Breast epithelium (tissue), 4 donors: ENCODE measurements around the gene SEBOX. TPM values are rescaled to one million over a fixed set of nuclear protein-coding genes. Genes with fewer than 3 reads are reported as not detected.

Experiments
- DNase-seq, 2 donors: peaks; one replicate each; pipeline ENCODE4 v3.0.0-alpha.2; 2019; ENCODE audit warnings: low spot score in 2 of 2
- H3K27ac ChIP-seq, 2 donors: fragments of 200-600 bp; sonication (generic) in 1 of 2; one replicate each; pipeline ENCODE4 v1.5.1; 2016 to 2019; ENCODE audit warnings: mild to moderate bottlenecking in 1 of 2
- H3K27me3 ChIP-seq, 2 donors: fragments of 200-600 bp; sonication (generic) in 1 of 2; one replicate each; pipeline versions ENCODE4 v1.5.1 to v1.6.0; 2017 to 2019; ENCODE audit warnings: control low read depth in 1 of 2, mild to moderate bottlenecking in 1 of 2
- H3K36me3 ChIP-seq: fragments of 200-600 bp; one replicate; pipeline ENCODE4 v1.5.1; 2019
- H3K4me1 ChIP-seq, 2 donors: fragments of 200-600 bp; sonication (generic); one replicate each; pipeline ENCODE4 v1.5.1; 2016 to 2019; ENCODE audit warnings: control low read depth in 1 of 2
- H3K4me3 ChIP-seq, 3 donors: fragments of 200-600 bp; sonication (generic); 1 replicate in 2 of 3; 2 replicates in 1 of 3; pipeline ENCODE4 v1.5.1; 2016 to 2019; ENCODE audit warnings: mild to moderate bottlenecking in 3 of 3, moderate library complexity in 2 of 3
- H3K9me3 ChIP-seq, 2 donors: fragments of 200-600 bp; sonication (generic) in 1 of 2; one replicate each; pipeline ENCODE4 v1.5.1; 2016 to 2019; ENCODE audit warnings: control low read depth in 1 of 2
- POLR2A ChIP-seq: fragments of 450-650 bp; IDR thresholded peaks from one replicate; pipeline ENCODE4 v1.6.1; 2016; ENCODE audit warnings: antibody characterized with exemption, mild to moderate bottlenecking, moderate library complexity
- POLR2AphosphoS5 ChIP-seq, 3 donors: sonication (generic); formaldehyde crosslinking; IDR thresholded peaks; one replicate each; pipeline ENCODE4 v1.6.1; 2017; ENCODE audit warnings: antibody characterized with exemption in 3 of 3
- intact Hi-C: fragments of 100-400 bp; cut with DNase I; formaldehyde crosslinking; loops from one replicate; pipeline ENCODE4 v1.15.1; 2023; ENCODE audit warnings: low total_unique reads
- total RNA-seq, 3 donors: library from RNA; depleted of rRNA; stranded (reverse); fragments of >200 nt; gene quantifications; one replicate each; pipeline ENCODE4 v1.1.0, GENCODE V29; 2016
- TF ChIP-seq, protein P1 (sequence below), 3 donors: fragments of 450-650 bp; IDR thresholded peaks; one replicate each; pipeline ENCODE4 v1.5.1; 2016 to 2017; ENCODE audit warnings: antibody characterized with exemption in 3 of 3, mild to moderate bottlenecking in 3 of 3, moderate library complexity in 3 of 3

The SEBOX gene
- total RNA-seq, 3 donors from 2014 or later, result not detected

DNA sequence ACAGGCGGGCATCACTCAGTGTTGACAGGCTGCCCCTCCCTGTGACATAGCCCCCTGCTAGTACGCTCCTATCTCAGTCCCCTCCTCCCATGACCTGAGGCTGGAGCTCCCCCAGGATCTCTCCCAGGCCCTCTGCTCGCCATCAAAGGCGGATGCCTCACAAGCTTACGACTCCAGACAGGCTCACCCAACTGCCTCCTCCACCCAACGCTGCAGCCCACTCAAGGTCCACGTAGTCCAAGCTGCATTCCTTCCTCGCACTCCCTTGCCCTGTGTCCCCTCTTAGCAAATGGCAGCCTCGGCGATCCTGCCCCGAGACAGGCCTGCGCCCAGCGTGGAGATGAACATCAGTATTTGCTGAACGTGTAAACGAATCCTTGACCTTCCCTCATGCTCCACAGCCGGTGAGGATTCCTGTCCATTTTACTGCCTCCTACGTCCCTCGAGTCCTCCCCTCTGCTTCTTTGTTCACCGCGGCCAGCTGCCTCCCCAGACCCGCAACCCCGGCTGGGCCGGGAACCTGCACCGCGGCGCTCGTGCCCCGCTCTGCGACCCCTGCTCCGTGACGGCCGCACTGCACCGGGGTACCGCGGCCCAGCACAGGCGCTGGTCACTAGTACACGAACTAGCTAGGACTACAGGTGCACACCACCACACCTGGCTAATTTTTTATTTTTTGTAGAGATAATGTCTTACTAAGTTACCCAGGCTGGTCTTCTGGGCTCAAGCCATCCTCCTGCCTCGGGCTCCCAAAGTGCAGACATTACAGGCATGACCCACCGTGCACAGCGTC, 46.8 kb downstream of the SEBOX start:
- Histone ChIP-seq H3K27me3 (no peaks in the 10 kb centered on the region), H3K9me3 (no peaks in the 10 kb centered on the region), H3K36me3 (no peaks in the 10 kb centered on the region), H3K4me1 (no peaks in the 10 kb centered on the region), H3K27ac (peak overlapping the region; percentile 65 to 71), H3K4me3 (peak overlapping the region; percentile 54 to 86 (median 69))
- no peak for DNase-seq
- intact Hi-C loops, result no loop called here
- TF ChIP-seq, protein P1, sequence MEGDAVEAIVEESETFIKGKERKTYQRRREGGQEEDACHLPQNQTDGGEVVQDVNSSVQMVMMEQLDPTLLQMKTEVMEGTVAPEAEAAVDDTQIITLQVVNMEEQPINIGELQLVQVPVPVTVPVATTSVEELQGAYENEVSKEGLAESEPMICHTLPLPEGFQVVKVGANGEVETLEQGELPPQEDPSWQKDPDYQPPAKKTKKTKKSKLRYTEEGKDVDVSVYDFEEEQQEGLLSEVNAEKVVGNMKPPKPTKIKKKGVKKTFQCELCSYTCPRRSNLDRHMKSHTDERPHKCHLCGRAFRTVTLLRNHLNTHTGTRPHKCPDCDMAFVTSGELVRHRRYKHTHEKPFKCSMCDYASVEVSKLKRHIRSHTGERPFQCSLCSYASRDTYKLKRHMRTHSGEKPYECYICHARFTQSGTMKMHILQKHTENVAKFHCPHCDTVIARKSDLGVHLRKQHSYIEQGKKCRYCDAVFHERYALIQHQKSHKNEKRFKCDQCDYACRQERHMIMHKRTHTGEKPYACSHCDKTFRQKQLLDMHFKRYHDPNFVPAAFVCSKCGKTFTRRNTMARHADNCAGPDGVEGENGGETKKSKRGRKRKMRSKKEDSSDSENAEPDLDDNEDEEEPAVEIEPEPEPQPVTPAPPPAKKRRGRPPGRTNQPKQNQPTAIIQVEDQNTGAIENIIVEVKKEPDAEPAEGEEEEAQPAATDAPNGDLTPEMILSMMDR (IDR thresholded peaks at IDR 0.05), result no peak
- TF ChIP-seq POLR2AphosphoS5 (IDR thresholded peaks at IDR 0.05) (no peak), POLR2A (no peak)

DNA sequence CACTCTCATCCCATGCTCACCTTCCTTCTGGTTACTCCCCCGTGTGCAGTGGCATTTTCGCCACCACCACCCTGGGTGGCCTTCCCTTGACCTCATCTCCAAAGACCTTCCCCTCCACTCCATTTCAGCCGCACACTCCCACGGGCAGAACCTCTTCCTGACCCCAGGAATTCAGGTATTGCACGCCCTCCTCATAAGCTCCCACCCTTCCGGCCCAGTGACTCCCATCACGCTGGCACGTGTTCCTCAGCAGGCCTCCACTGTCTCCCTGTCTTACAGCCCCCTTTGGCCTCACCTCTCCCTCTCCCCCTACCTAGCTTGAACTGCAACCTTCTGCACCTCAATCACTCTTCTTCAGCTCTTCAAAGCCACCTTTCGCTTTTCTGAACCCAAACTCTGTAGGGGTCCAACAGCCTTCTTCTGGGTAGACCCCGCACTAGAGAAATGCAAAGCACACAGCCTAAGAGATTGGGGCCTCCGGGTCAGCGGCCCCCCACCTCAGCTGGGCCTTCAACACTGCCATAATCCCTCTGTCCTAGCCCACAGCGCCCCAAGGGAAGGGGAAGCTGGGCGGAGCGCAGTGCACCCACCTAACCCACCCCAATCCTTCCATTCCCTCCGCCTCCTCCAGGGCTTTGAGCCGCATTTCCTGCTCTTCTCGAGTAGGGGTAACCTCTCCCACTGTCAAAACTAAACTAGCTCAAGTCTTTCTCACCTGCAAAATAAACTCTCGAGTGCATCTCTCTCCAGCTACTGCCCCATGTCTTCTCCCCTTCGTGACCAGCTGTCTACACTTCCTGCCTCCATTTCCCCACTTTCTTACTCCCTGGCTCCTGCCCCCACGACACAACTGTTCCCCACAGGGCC, 47.7 kb downstream of the SEBOX start:
- Histone ChIP-seq H3K27ac (no peak overlapping the region), H3K27me3 (no peaks in the 10 kb centered on the region), H3K9me3 (no peaks in the 10 kb centered on the region), H3K4me3 (no peak overlapping the region), H3K4me1 (no peaks in the 10 kb centered on the region), H3K36me3 (no peaks in the 10 kb centered on the region)
- intact Hi-C loops, result no loop called here
- TF ChIP-seq, protein P1 (IDR thresholded peaks at IDR 0.05), result no peak
- no peak for TF ChIP-seq POLR2A
- no peak for TF ChIP-seq POLR2AphosphoS5 (IDR thresholded peaks at IDR 0.05)
- no peak for DNase-seq

DNA sequence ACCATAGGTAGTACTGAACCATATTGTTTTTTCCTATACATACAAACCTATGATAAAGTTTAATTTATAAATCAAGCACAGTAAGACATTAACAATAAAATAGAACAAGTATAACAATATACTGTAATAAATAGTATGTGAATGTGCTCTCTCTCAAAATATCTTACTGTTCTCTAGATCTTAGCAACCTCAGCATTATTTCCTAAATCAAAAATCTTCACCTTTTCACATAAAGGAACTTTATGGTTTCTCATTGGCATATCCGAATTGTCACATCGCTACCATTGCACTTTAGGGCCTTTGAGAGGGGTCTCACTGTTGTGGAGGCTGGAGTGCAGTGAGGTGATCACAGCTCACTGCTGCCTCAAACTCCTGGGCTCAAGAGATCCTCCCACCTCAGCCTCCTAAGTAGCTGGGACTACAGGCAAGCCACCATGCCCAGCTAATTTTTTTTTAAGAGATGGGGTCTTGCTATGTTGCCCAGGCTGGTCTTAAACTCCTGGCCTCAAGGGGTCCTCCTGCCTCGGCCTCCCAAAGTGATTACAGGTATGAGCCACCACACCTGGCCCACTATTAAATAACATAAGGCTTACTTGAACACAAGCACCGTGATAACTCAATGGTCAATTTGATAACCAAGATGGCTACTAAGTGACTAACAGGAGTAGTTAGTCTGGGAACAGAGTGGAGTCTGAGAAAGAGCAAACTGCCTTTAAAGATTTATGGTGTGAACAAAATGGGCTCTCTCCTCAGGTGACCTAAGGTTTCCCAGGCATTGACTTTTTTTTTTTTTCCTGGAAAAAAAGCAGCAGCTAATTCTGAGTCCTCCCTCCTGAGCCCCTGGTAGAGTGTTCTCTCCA, 48.9 kb downstream of the SEBOX start:
- Histone ChIP-seq H3K27me3 (no peaks in the 10 kb centered on the region), H3K36me3 (no peaks in the 10 kb centered on the region), H3K27ac (no peak overlapping the region), H3K4me3 (no peak overlapping the region), H3K9me3 (no peaks in the 10 kb centered on the region), H3K4me1 (no peaks in the 10 kb centered on the region)
- DNase-seq, result no peak
- TF ChIP-seq POLR2AphosphoS5 (IDR thresholded peaks at IDR 0.05), result no peak
- TF ChIP-seq, protein P1 (IDR thresholded peaks at IDR 0.05), result no peak
- TF ChIP-seq POLR2A, result no peak
- intact Hi-C loops, result no loop called here

DNA sequence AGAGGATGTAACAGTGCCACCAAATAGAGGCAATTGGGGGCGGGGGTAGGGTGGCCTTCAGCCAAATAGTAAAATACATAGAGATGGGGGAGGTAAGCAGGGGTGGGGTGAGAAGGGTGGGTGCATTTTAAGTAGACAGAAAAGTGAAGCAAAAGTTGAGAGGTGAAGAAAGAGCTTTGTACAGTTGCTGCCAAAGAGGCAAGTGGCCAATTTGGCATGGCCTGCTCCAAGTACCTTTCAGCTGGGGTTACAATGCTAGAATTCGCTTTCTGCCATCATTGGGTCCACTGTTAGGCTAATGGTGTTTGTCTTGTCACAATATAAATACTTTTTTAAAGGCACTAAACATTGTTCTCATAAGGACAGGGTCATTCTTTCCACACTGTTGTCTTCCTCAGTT, 51.2 kb downstream of the SEBOX start:
- intact Hi-C loops, result no loop called here
- H3K27ac ChIP-seq, result no peak overlapping the region
- DNase-seq, result no peak
- H3K4me1 ChIP-seq, result no peaks in the 10 kb centered on the region
- TF ChIP-seq, protein P1 (IDR thresholded peaks at IDR 0.05), result no peak
- no peak for TF ChIP-seq POLR2AphosphoS5 (IDR thresholded peaks at IDR 0.05)
- no peak for TF ChIP-seq POLR2A
- no peaks in the 10 kb centered on the region for H3K9me3 ChIP-seq
- no peak overlapping the region for H3K4me3 ChIP-seq
- no peaks in the 10 kb centered on the region for H3K27me3 ChIP-seq
- no peaks in the 10 kb centered on the region for H3K36me3 ChIP-seq

Other genes with a start within 250 kb of the SEBOX start
- gene TMEM97, start 46.0 kb downstream of the SEBOX start, total RNA-seq, result 1 to 10 TPM; 7.2 to 9.8 (median 7.5) TPM
- gene IFT20, start 29.7 kb downstream of the SEBOX start, total RNA-seq, result 10 to 100 TPM; 40.2 to 52.8 (median 47.2) TPM
- 10 to 100 TPM; 15.5 to 31.9 (median 28.5) TPM for gene TNFAIP1, start 29.4 kb downstream of the SEBOX start, total RNA-seq
- gene POLDIP2, start 7.7 kb downstream of the SEBOX start, total RNA-seq, result 10 to 100 TPM; 64.5 to 85.0 (median 69.8) TPM
- 10 to 100 TPM in 1 of 3 donors, under 1 TPM in 2; 0.32 to 12.1 (median 0.98) TPM for gene VTN, start 5.1 kb upstream of the SEBOX start, total RNA-seq
- 10 to 100 TPM in 2 of 3 donors, 1 to 10 TPM in 1; 6.4 to 14.3 (median 13.8) TPM for gene SARM1, start 6.5 kb upstream of the SEBOX start, total RNA-seq
- 10 to 100 TPM; 11.2 to 22.7 (median 12.5) TPM for gene SLC46A1, start 41.0 kb upstream of the SEBOX start, total RNA-seq
- gene SLC13A2, start 108.4 kb upstream of the SEBOX start, total RNA-seq, result 1 to 10 TPM in 1 of 3 donors, under 1 TPM in 1, not detected in 1; 0.66 to 4.0 TPM
- gene FOXN1, start 141.1 kb upstream of the SEBOX start, total RNA-seq, result under 1 TPM in 1 of 3 donors, not detected in 2; 0.29 TPM
- 10 to 100 TPM; 19.2 to 34.1 (median 32.9) TPM for gene UNC119, start 187.4 kb upstream of the SEBOX start, total RNA-seq
- 10 to 100 TPM; 35.4 to 63.5 (median 53.3) TPM for gene PIGS, start 206.3 kb upstream of the SEBOX start, total RNA-seq
- gene ALDOC, start 211.7 kb upstream of the SEBOX start, total RNA-seq, result 100 to 1,000 TPM in 1 of 3 donors, 10 to 100 TPM in 2; 19.7 to 191 (median 40.7) TPM
- gene SPAG5, start 233.8 kb upstream of the SEBOX start, total RNA-seq, result 1 to 10 TPM; 3.3 to 5.8 (median 4.1) TPM
- gene RSKR, start 249.0 kb upstream of the SEBOX start, total RNA-seq, result 10 to 100 TPM in 2 of 3 donors, 1 to 10 TPM in 1; 9.3 to 11.1 (median 11.0) TPM